HG02678 (cell line): Measurements from ENCODE around the gene ZNF415.
"Not testable (repeated sequence)": the region's sequence is repeated elsewhere in the genome, so short reads cannot be mapped to it uniquely, and the experiment has no call there.

Experiments used
- ATAC-seq: cut with Tn5 transposase; IDR thresholded peaks from one replicate; pipeline ENCODE4 v1.9.1; 2021; ENCODE audit warnings: mild to moderate bottlenecking, moderate library complexity; ENCODE audit not compliant: unreplicated experiment

Gene ZNF415

GRCh38 chr19:53132141-53132991 is at the start of gene ZNF415:
ZNF415 (minus strand) TSS chr19:53132910; CDS start chr19:53122676, 10,234 bp downstream.
- no peak for ATAC-seq

GRCh38 chr19:53182202-53182601 is 49.5 kb upstream of the ZNF415 start:
- ATAC-seq, result no peak

DNA sequence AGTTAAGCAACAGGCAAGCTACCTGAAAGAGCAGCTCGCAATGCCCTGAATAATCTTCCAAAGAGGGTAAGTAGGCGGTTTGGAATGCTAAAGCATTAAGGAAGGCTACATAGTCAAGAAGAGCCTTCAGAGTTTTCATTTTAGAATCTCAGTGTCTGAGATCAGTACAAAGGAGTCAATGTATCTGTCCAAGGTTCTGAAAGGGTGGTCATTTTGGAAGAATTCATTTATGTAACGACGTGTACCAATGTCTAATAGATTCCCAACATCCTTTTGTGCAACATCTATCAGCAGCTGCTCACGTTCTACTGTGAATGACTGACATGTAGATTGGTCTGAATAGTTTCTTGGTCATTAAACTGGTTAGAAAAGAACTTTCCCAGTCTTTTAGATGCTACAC is 45.3 kb upstream of the ZNF415 start:
- ATAC-seq, result no peak

DNA sequence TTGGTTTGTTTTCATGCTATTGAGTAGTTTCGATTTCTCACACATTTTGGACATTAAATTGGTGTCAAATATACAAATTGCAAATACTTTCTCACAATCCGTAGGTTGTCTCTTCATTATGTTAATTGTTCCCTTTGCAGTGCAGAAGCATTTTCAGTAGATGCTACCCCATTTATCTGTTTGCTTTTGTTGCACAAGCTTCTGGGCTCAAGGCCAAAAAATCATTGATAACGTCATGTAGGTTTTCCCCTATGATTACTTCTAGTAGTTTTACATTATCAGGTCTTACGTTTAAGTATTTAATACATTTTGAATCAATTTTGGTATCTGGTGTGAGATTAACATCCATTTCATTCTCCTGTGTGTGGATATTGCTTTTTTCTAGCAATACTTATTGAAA is 40.2 kb upstream of the ZNF415 start:
- no peak for ATAC-seq

DNA sequence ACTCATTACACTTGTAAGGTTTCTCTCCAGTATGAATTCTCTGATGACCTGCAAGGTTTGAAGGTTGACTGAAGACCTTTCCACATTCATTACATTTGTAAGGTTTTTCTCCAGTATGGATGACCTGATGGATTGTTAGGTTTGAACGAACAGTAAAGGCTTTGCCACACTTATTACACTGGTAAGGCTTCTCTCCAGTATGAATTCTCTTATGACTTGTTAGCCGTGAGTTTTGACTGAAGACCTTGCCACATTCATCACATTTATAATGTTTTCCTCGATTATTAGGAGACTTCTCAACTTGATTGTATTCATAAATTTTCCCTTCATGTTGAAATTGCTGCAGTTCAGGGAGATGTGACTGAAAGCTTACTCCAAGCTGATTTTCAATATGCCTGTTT is 33.0 kb upstream of the ZNF415 start:
- ATAC-seq, result no peak

DNA sequence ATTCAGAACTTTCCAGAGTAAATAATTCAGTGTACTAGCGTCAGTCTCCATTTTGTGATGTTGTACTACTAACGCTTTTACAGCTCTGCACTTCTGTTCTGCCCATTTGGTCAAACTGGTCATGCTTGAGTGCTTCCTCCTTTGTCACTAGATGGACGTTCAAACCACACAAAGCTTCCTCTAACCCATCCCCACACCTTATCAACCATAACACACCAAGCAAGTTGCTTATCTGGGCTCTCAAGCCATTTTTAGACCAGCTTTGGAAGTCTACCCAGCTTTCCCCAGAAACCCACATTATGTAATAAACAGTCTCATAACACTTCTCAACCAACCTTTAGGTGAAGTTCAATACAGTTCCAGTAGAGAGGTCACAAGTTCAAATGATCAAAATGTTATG is 28.4 kb upstream of the ZNF415 start:
- no peak for ATAC-seq

- ATAC-seq, result no peak
These were observed 27.6 kb upstream of the ZNF415 start for GRCh38 chr19:53160350-53160749.

- ATAC-seq, result no peak
These were observed 25.5 kb upstream of the ZNF415 start for GRCh38 chr19:53158119-53158656.

DNA sequence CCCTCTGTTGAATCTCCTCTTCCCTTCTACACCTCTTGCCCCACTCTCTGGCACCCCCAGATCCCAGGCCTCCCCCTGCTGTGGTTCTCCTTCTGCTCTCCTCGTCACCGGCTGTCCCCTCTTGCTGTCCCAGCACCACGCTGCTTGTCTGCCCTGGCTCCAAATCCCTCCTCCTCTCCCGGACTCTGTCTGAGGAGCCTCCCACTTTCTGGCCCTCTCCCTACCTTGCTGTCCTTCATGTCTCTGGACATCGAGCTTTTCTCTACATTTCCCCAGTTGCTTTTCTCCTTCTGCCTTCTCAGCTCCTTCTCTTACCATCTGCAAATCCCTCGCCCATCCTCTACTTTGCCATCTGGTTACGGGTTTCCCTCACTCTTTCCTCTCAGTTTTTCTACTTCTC is 24.9 kb upstream of the ZNF415 start:
- no peak for ATAC-seq

DNA sequence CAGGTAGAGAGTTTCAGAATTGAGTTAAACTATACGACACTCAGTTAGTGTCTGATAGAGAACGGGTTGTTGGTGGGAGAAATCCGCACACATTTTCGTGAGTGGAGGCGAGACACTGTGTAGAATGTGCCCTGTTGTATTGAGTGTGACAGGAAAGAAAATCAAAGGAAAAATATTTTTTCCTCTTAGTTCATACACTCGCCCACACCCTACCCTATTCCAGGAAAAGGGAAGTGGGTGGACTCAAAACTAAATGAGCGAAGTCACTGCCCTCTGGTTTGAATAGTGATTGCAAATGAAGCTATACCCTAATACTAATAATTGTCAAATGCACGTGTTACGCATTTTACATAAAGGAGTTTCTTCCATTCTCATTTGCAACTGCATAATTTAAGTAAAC is 24.1 kb upstream of the ZNF415 start:
- ATAC-seq, result no peak

- no peak for ATAC-seq
These were observed 14.9 kb upstream of the ZNF415 start for GRCh38 chr19:53147645-53148044.

- no peak for ATAC-seq
These were observed 7.6 kb upstream of the ZNF415 start for GRCh38 chr19:53140351-53140750.

DNA sequence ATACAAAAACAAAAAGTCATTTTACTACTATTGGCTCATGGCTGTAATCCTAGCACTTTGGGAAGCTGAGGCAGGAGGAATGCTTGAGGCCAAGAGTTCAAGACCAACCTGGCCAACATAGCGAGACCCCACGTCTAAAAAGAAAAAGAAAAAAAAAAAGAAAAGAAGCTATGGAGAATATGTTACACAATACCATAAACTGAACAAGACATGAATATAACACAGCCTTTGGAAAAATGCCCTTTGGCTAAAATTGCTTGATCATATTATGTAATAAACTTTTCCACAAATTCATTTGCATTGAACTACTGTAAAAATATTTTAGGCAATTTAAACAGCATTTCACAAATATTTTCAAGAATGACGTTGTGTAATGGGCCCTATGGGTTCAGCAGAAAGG is 3.7 kb upstream of the ZNF415 start:
- no peak for ATAC-seq

- ATAC-seq, result no peak
These were observed 983 bp downstream of the ZNF415 start for GRCh38 chr19:53131727-53132126.

DNA sequence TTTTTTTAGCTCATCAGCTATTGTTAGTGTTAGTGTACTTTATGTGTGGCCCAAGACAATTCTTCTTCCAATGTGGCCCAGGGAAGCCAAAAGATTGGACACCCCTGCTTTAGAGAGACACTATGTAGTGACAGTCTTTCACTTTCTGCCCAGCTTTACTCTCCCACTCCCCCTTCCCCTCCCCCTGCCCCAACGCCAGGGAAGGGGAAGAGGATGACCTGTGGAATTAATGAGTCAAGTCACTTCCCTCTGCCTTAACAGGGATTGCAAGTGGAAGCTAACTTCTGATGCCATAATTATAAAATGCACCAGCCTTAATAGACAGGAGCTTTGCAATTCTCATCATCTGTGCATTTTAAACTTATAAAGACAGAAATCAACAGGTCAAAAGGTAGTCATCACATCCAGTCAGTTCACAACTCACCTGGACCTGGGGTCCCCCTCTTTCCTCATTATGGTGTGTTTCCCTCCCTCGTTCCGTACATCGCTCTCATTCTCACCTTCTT is 1.6 kb downstream of the ZNF415 start:
- ATAC-seq, result no peak

GRCh38 chr19:53130506-53130905 is 2.2 kb downstream of the ZNF415 start:
- no peak for ATAC-seq

GRCh38 chr19:53126733-53127526 is 5.8 kb downstream of the ZNF415 start:
- ATAC-seq, result not testable (repeated sequence)

DNA sequence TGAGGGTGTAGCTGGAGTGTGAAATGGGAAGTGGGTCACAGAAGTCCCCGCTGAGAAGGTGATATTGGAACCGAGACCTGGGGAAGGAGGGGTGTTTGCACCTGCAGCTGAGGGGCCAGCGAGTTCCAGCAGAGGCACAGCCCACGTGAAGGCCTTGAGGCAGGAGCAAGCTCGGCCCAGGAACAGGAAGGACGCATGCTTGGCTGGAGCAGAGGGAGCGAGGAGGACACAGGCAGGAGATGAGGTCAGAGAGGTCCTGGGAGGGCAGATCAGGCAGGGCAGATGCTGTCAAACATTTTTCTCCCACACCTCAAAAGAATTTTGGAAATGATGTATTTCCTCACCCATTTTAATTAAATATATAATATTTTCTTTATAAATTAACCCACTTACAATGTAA is 9.3 kb downstream of the ZNF415 start:
- ATAC-seq, result no peak

DNA sequence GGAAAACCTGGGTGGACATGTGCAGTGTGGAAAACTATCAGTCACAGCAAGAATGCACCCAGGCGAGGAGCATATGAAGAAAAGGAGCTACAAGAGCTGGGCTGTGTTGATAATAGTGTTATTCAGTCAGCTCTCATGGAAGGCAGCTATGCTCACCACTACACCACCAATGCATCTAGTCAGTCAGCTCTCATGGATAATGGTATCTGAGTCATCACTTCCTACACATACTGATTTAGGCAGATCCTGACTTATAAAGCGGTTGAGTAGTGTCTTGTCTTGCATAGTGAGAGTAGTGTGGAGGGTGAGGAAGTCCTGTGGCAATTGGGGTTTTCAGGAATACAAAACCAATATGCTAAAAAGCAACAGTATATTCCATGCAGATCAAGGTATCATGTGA is 20.4 kb downstream of the ZNF415 start:
- ATAC-seq, result no peak

- no peak for ATAC-seq
These were observed 23.2 kb downstream of the ZNF415 start for GRCh38 chr19:53109527-53109926.
